CD14-positive monocyte (primary cell): ENCODE results near the gene SH3RF3. TPM values are rescaled to one million over a fixed set of nuclear protein-coding genes. Genes with fewer than 3 reads are reported as not detected.

Source experiments
- DNase-seq, 3 donors: peaks; one replicate each; pipeline ENCODE4 v3.0.0-alpha.2; 2011 to 2022
- H2AFZ ChIP-seq: 2 replicates; pipeline ENCODE4 v1.6.0; 2012; ENCODE audit warnings: mild to moderate bottlenecking, low read depth, low read length, inconsistent platforms; ENCODE audit not compliant: insufficient read depth, poor library complexity, severe bottlenecking
- H3K27ac ChIP-seq, 2 donors: 1 replicate in 1 of 2; 2 replicates in 1 of 2; pipeline ENCODE4 v1.5.1; 2012 to 2013; ENCODE audit warnings: low read length in 2 of 2, control low read depth in 1 of 2, inconsistent platforms in 1 of 2, low read depth in 1 of 2, mild to moderate bottlenecking in 1 of 2
- H3K27me3 ChIP-seq, 2 donors: one replicate each; pipeline versions ENCODE4 v1.6.0 to v1.6.1; 2011 to 2013; ENCODE audit warnings: low read length in 2 of 2; ENCODE audit not compliant: control insufficient read depth in 2 of 2, insufficient read depth in 2 of 2
- H3K36me3 ChIP-seq, 2 donors: replicated peaks in 1 of 2; 1 replicate in 1 of 2; 2 replicates in 1 of 2; pipeline versions ENCODE4 v1.5.1 to v1.6.1; 2012 to 2013; ENCODE audit warnings: low read length in 2 of 2, control low read depth in 1 of 2, inconsistent platforms in 1 of 2, mild to moderate bottlenecking in 1 of 2; ENCODE audit not compliant: insufficient read depth in 2 of 2, control insufficient read depth in 1 of 2
- H3K4me1 ChIP-seq, 2 donors: 1 replicate in 1 of 2; 2 replicates in 1 of 2; pipeline versions ENCODE4 v1.5.1 to v1.6.1; 2012 to 2013; ENCODE audit warnings: low read length in 2 of 2, control low read depth in 1 of 2, inconsistent platforms in 1 of 2, mild to moderate bottlenecking in 1 of 2, moderate library complexity in 1 of 2; ENCODE audit not compliant: insufficient read depth in 2 of 2, control insufficient read depth in 1 of 2
- H3K4me2 ChIP-seq: replicated peaks from 2 replicates; pipeline ENCODE3; 2012; ENCODE audit warnings: low read length, moderate library complexity, mild to moderate bottlenecking; ENCODE audit not compliant: poor library complexity, severe bottlenecking; ENCODE audit errors: extremely low read depth
- H3K4me3 ChIP-seq, 3 experiments: fragments of 200-600 bp in 1 of 3; sonication (generic) in 1 of 3; replicated peaks in 1 of 3; 1 replicate in 2 of 3; 2 replicates in 1 of 3; pipeline ENCODE4 v1.5.1; 2011 to 2013; ENCODE audit warnings: low read length in 3 of 3, mild to moderate bottlenecking in 3 of 3, control low read depth in 2 of 3, low read depth in 2 of 3, inconsistent platforms in 1 of 3, moderate library complexity in 1 of 3
- H3K79me2 ChIP-seq: 2 replicates; pipeline ENCODE4 v1.6.0; 2012; ENCODE audit warnings: mild to moderate bottlenecking, control low read depth, inconsistent platforms, low read length, moderate library complexity; ENCODE audit not compliant: insufficient read depth
- H3K9ac ChIP-seq: 2 replicates; pipeline ENCODE4 v1.6.0; 2017; ENCODE audit warnings: low read length, mild to moderate bottlenecking; ENCODE audit not compliant: insufficient read depth, poor library complexity, severe bottlenecking
- H3K9me3 ChIP-seq, 2 donors: replicated peaks in 1 of 2; 1 replicate in 1 of 2; 2 replicates in 1 of 2; pipeline versions ENCODE4 v1.5.1 to v1.6.1; 2012 to 2013; ENCODE audit warnings: low read length in 2 of 2, control low read depth in 1 of 2; ENCODE audit not compliant: control insufficient read depth in 1 of 2, insufficient read depth in 1 of 2
- H4K20me1 ChIP-seq: 2 replicates; pipeline ENCODE4 v1.6.0; 2012; ENCODE audit warnings: mild to moderate bottlenecking, low read length, control low read depth, moderate library complexity; ENCODE audit not compliant: insufficient read depth
- H3K27ac Mint-ChIP-seq, 7 donors: one replicate each; pipeline ENCODE4 v1.8.0; 2020; ENCODE audit warnings: mild to moderate bottlenecking in 7 of 7, mixed read lengths in 7 of 7, moderate library complexity in 6 of 7, inconsistent platforms in 2 of 7
- H3K27me3 Mint-ChIP-seq, 3 donors: one replicate each; pipeline ENCODE4 v1.8.0; 2021 to 2022; ENCODE audit warnings: low read depth in 3 of 3, mild to moderate bottlenecking in 3 of 3, mixed read lengths in 3 of 3, moderate library complexity in 3 of 3, inconsistent platforms in 1 of 3
- H3K36me3 Mint-ChIP-seq, 2 donors: one replicate each; pipeline ENCODE4 v1.8.0; 2020; ENCODE audit warnings: mixed read lengths in 2 of 2, inconsistent platforms in 1 of 2, mild to moderate bottlenecking in 1 of 2
- H3K4me1 Mint-ChIP-seq: one replicate; pipeline ENCODE4 v1.8.0; 2020; ENCODE audit warnings: mild to moderate bottlenecking, mixed read lengths
- H3K4me3 Mint-ChIP-seq, 2 donors: one replicate each; pipeline ENCODE4 v1.8.0; 2020; ENCODE audit warnings: mild to moderate bottlenecking in 2 of 2, mixed read lengths in 2 of 2, moderate library complexity in 1 of 2
- H3K9me3 Mint-ChIP-seq, 7 donors: one replicate each; pipeline ENCODE4 v1.8.0; 2020 to 2022; ENCODE audit warnings: mixed read lengths in 7 of 7, mild to moderate bottlenecking in 6 of 7, moderate library complexity in 6 of 7, inconsistent platforms in 2 of 7
- CTCF ChIP-seq: fragments of 200-600 bp; IDR thresholded peaks from one replicate; pipeline ENCODE4 v1.8.0; 2022; ENCODE audit warnings: antibody characterized with exemption, mild to moderate bottlenecking
- WGBS: methylation state at CpG from one replicate; pipeline ENCODE4 v1.1.5; 2013; ENCODE audit warnings: missing lambda C conversion rate; ENCODE audit not compliant: insufficient coverage; 5-methylcytosine and 5-hydroxymethylcytosine counted together
- intact Hi-C, 2 donors: fragments of 100-400 bp; cut with micrococcal nuclease; formaldehyde crosslinking; loops; one replicate each; pipeline versions ENCODE4 v1.15.0 to v1.15.1; 2023
- polyA plus RNA-seq, 3 donors: library from polyadenylated mRNA; depleted of rRNA in 1 of 3; unstranded in 2 of 3; stranded (reverse) in 1 of 3; fragments of 300-500 nt in 2 of 3; fragments of >200 nt in 1 of 3; fragmentation: Illumina TruSeq in 2 of 3; gene quantifications; 1 replicate in 2 of 3; 2 replicates in 1 of 3; pipeline ENCODE4 v1.2.3, GENCODE V29; 2012 to 2021

Gene SH3RF3
- polyA plus RNA-seq, 3 donors, result 0.25 to 0.75 (median 0.34) TPM

- Mint-ChIP-seq H3K4me3 (no peak overlapping the region), H3K27ac (no peak overlapping the region)
- DNase-seq, result no peak
Observed at GRCh38 chr2:109457794-109458193, 328.8 kb downstream of the SH3RF3 start.

GRCh38 chr2:109458512-109458911, 329.5 kb downstream of the SH3RF3 start:
- Histone ChIP-seq H3K9me3 (no peaks in the 10 kb centered on the region), H3K27ac (no peak overlapping the region), H3K9ac (no peak overlapping the region), H3K4me1 (no peaks in the 10 kb centered on the region), H3K27me3 (no peaks in the 10 kb centered on the region), H3K4me3 (no peak overlapping the region), H3K36me3 (no peaks in the 10 kb centered on the region), H4K20me1 (no peaks in the 10 kb centered on the region), H3K79me2 (no peaks in the 10 kb centered on the region), H2AFZ (no peak overlapping the region), H3K4me2 (no peak overlapping the region)
- no peak overlapping the region for H3K4me3 Mint-ChIP-seq
- no CpG with 5 or more reads among the region's 1 CpG for WGBS
- no peaks in the 10 kb centered on the region for H3K36me3 Mint-ChIP-seq
- no peak for TF ChIP-seq CTCF
- no peaks in the 10 kb centered on the region for H3K4me1 Mint-ChIP-seq
- H3K27ac Mint-ChIP-seq, result no peak overlapping the region
- H3K27me3 Mint-ChIP-seq, result peaks cover 0 to 2% (median 0%) of the 10 kb centered on the region in 3 donors
- H3K9me3 Mint-ChIP-seq, result no peaks in the 10 kb centered on the region
- no peak for DNase-seq
- intact Hi-C loops, result no loop called here

More at GRCh38 chr2:109457794-109458193, 328.8 kb downstream of the SH3RF3 start:
- no peaks in the 10 kb centered on the region for H3K9me3 Mint-ChIP-seq
- H3K4me1 Mint-ChIP-seq, result no peaks in the 10 kb centered on the region
- no peaks in the 10 kb centered on the region for H3K79me2 ChIP-seq
- H3K27me3 Mint-ChIP-seq, result peaks cover 0 to 2% (median 0%) of the 10 kb centered on the region in 3 donors
- no peaks in the 10 kb centered on the region for H3K36me3 Mint-ChIP-seq
- no peaks in the 10 kb centered on the region for H4K20me1 ChIP-seq
- TF ChIP-seq CTCF, result no peak
- no peaks in the 10 kb centered on the region for H3K4me1 ChIP-seq
- no peak overlapping the region for H3K4me2 ChIP-seq
- WGBS, result 90% methylated on average over 3 of the region's 7 CpGs
- H2AFZ ChIP-seq, result no peak overlapping the region
- no peak overlapping the region for H3K27ac ChIP-seq
- H3K9ac ChIP-seq, result no peak overlapping the region
- no peaks in the 10 kb centered on the region for H3K27me3 ChIP-seq
- no peak overlapping the region for H3K4me3 ChIP-seq
- intact Hi-C loops, result no loop called here
- no peaks in the 10 kb centered on the region for H3K9me3 ChIP-seq
- H3K36me3 ChIP-seq, result no peaks in the 10 kb centered on the region
